Stimulated activated CD8-positive, alpha-beta memory T cell treated with anti-CD3 and anti-CD28 coated beads, Interleukin-2, amount 100 ng/mL, for 1 hour (primary cell): ENCODE measurements around the gene XKR8.

Experiments used
- DNase-seq, 2 donors: peaks; one replicate each; pipeline ENCODE4 v3.0.0-alpha.2; 2020; ENCODE audit warnings: low read depth in 2 of 2

The XKR8 gene

DNA sequence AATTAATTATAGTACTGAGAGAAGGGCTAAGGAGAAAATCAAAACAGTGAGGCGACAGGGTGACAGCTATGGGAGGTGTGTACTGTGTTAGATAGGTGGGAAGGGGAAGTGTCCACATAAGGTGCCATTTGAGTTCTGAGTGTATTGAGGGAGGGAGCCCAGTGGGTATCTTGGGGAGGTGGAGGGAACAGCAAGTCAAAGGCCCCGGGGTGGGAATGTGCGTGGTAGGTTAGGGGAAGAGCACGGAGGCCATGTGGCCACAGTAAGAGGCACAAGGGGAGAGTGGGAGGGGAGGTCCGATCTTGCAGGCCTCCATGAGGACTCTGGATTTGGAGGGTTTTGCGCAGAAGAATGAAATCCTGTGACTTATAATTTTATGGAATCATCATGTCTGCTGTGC, 3.0 kb upstream of the XKR8 start:
- DNase-seq, result no peak

DNA sequence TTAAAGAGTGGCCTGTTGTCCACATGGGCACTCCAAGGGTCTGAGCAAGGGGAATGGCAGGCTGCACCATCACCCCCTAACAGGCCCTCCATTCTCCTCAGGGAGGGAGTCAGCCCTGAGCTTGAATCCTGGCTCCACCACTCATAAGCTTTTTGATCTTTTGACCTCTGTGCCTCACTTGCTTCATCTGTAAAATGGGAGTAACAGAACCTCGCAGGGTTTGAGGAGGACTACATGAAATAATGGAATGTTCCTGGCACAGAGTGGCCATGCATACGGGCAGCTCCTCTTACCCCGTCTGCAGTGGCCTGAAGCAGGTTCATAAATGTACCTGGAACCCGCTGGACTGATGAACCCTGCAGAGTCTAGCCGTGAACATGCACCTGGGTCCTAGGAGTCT, 2.1 kb upstream of the XKR8 start:
- DNase-seq, result no peak

DNA sequence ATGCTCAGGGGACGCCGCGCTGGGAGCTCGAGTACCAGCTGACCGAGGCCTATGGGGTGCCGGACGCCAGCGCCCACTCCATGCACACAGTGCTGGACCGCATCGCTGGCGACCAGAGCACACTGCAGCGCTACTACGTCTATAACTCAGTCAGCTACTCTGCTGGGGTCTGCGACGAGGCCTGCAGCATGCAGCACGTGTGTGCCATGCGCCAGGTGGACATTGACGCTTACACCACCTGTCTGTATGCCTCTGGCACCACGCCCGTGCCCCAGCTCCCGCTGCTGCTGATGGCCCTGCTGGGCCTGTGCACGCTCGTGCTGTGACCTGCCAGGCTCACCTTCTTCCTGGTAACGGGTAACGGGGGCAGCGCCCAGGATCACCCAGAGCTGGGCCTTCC, 1.3 kb upstream of the XKR8 start:
- DNase-seq, result no peak

DNA sequence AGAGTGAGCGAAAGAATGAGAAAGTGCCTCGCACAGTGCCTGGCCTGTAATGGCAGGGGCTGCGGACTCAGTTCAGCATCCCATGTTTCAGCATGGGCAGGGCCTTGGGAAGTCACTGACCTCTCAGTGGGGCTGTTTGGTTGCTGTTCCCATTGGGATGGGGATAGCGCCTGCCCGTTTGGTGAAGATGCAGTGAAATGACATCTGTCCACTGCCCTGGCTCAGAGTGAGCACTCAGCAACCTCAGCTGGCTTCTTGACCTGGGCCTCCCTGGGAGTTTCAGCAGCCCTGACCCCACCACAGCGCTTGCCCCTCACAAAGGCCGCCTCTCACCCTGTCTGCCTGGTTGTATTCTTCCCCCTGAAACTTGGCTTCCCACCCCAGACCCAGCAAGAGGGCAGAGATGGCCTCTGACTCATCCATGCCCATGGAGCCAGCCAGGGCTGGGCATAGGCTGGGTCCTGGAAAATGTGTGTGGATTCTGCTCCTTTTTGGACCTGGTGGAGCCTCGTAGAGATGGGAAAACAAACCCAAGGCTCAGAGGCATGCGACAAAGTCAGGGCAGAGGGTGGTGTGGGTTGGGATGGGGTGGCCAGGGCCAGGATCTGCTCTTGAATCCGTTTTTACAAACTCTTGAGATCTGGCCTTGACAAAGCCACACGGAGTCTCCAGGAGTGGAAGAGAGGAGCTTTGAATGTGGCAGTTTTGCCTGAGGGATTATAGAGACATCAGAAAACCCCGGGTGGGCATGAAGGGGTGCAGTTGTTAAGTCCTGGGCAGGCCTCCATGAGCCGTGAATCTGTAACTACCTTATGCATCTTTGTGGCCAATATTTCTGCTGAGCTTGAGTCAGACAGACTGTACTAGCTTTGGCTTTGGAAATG, 1.2 kb downstream of the XKR8 start:
- no peak for DNase-seq

DNA sequence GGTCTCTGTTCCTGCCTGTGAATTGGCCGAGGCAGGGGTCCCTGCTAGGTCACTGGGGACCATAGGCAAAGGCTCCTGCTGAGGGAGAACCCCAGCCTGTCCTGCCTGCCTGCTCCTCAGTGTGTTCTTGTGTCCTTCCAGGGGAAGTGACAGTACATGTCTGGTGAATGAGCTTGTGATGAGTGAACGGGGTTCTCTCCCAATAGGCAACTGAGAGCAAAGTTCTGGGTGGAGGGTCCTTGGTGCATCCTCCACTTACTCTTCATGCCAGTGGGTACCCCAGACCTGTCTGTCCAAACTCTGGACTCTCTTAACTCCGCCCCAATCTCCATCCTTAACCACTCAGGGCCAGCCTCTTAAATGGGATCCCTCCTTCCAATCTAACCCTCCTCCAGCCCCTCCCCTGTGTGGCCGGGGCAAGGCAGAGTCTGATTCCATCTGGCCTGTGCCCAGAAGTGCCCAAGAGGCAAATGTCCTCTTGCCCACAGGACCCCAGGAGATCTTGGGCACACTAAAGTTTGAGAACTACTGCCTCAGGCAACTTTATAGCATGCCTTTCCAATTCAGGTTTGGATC, 2.0 kb downstream of the XKR8 start:
- no peak for DNase-seq

DNA sequence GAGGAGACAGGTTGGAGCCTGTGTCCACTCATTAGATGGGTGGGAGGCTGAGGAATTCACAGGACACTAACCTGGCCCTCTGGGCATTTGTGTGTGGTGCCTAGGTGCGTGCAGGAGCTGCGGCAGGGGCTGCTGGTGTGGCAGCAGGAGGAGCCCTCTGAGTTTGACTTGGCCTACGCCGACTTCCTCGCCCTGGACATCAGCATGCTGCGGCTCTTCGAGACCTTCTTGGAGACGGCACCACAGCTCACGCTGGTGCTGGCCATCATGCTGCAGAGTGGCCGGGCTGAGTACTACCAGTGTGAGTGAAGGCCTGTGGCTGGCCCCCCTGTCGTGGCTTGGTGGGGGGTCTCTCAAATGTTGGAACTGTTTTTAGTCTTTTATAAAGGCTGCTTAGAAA, 3.6 kb downstream of the XKR8 start:
- DNase-seq, result no peak

DNA sequence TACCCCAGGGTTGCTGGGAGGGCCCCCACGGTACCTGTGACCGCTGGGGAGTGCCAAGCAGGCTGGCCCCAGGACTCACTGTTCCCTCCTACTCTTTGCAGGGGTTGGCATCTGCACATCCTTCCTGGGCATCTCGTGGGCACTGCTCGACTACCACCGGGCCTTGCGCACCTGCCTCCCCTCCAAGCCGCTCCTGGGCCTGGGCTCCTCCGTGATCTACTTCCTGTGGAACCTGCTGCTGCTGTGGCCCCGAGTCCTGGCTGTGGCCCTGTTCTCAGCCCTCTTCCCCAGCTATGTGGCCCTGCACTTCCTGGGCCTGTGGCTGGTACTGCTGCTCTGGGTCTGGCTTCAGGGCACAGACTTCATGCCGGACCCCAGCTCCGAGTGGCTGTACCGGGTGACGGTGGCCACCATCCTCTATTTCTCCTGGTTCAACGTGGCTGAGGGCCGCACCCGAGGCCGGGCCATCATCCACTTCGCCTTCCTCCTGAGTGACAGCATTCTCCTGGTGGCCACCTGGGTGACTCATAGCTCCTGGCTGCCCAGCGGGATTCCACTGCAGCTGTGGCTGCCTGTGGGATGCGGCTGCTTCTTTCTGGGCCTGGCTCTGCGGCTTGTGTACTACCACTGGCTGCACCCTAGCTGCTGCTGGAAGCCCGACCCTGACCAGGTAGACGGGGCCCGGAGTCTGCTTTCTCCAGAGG, 6.8 kb downstream of the XKR8 start:
- no peak for DNase-seq

DNA sequence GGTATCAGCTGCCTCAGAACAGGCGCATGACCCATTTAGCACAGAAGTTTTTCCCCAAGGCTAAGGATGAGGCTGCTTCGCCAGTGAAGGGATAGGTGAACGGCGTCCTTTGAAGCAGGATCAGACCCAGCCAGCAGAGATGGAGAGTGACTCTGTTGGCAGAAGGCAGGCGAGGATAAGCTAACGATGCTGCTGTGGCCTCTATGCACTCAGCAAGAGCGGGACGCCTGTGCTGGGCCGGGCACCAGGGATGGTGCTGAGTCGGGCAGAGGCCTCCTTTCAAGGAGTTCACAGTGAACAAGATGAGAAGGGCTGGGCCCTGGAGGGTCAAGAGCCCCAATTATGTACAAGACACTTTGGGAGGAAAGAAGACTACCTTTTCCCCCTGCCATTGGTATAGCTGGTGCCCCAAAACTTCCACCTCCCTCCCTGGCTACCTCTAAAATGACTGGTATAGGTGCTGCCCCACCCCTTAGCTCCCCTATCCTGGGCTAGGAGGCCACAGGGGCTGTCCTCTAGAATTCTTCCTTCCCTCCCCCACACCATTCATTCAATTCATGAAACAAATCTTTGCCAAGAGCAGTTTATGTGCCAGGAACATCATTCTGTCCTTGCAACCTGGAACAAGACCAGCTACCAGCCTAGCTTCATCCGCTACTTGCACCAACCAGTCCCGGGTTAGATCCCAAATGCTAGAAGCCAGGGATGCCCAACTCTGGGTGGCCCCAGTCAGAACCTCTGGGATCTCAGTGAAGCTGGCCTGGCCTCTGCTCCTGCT, 7.5 kb downstream of the XKR8 start:
- no peak for DNase-seq

DNA sequence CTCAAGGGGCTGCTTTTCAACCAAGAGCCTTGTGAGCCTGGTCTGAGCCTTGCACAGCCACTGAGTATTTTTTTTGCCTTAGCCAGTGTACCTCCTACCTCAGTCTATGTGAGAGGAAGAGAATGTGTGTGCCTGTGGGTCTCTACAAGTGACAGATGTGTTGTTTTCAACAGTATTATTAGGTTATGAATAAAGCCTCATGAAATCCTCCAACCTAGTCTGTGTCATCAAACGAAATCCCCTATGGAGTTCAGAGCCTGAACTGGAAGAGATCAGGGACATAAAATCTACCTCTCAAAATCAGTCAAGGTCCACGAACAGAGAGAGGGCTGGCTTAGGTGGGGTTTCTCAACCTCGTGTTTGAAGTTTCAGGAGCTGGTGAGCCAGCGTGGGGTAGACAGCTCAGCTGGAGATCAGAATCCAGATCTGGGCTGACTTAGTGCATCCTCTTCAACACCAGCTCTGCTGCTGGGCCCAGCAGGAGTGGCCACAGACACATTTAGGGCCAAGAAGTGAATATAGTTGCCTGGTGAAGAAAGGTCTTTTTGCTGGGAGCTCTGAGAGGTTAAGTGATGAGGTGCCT, 8.2 kb downstream of the XKR8 start:
- no peak for DNase-seq

DNA sequence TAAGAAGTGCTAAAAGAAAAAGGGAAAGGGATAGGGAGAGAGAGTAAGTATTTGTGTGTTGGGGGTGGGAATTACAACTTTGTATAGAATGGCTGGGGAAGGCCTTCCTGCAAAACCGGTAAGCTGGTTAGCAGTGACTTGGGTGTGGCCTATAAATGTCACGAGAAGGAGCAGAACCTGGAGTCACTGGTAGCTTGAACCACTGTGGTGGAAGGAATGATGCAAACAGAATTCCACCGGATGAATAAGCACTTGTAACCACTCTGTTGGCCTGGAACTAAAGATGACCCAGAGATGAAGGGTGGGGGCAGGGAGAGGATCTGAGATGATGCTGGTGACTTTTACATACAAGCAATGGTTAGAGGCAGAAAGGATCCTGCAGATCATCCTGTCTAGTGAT, 8.9 kb downstream of the XKR8 start:
- no peak for DNase-seq

DNA sequence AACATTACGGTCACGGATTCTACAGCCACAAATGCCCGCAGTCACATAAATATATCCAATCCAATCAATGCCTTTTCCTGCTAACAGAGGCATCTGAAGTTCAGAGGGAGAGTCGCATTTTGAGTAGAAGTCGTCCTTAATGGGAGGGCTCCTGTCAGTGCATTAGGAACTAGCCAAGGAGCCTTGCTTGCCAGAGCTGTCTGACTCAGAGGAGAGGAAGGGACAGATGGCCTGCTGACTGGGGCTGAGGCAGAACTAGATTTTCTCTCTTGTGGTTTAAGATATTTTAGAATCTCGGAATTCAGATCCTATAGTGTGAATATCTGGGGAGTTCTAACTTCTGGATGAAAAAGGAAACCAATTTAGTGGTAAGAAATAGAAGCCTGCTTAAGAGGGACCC, 10.6 kb downstream of the XKR8 start:
- DNase-seq, result no peak

DNA sequence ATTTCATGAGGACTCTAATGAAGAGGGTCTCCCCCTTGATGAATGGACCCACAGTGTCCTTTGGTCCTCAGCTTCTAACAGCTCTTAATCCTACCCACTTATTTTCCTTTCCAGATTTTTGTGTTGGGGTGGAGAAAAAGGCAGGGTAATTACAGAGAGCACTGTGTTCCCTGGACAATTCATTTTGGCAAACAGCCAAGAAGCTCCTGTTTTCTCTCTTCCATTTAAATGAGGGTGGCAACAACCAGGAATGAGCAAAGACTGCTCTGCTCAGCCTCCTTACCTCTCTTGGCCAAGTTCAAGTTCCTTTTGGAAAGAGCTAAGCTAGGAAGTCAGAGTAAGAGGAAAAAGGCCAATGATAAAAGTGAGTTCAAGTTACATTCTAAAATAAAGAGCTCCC, 11.9 kb downstream of the XKR8 start:
- DNase-seq, result no peak

DNA sequence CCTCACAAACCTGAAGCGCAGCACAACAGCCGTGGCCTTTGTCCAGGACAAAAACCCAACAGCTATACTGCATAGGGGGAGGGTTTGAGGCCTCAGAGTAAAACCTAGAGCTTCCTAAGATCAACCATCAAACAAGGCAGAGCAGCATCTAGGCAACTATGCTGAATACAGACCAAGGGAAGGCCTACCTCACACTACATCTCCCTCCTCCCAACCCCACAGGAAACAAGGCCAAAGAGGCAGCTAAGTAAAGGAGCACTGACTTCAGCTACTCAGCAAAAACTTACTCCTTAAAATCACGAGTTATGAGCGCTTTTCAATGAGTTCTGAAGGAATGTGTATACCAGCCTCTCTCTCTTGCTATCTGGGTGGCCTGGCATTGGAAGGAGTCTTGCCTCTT, 12.4 kb downstream of the XKR8 start:
- no peak for DNase-seq

DNA sequence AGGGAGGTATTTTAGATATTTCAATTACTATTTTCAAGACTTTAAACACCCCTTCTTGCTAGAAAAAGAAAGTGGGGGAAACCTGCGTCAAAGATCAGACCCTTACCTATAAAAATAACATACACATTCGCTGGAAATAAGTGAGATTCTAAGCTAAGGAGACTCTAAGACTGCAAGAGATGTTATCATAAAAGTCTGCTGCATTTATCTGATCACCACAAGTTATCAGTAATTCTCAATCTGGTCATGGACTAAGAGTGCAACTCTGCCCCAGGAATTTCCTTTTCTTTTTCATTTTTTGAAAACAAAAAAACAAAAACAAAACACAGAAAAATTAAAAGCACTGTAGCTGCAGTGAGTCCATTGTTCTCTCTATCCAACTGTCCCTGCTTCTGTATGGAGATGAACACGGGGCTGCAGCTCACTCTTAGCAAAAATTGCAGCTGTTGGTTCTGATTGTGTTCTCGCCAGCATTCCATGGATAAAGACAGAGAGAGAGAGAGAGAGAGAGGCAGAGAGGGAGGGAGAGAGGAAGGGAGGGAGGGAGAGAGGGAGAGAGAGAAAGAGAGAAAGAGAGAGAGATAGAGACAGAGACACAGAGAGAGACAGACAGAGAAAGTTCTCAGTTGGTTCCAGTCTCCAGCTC, 14.1 kb downstream of the XKR8 start:
- no peak for DNase-seq

DNA sequence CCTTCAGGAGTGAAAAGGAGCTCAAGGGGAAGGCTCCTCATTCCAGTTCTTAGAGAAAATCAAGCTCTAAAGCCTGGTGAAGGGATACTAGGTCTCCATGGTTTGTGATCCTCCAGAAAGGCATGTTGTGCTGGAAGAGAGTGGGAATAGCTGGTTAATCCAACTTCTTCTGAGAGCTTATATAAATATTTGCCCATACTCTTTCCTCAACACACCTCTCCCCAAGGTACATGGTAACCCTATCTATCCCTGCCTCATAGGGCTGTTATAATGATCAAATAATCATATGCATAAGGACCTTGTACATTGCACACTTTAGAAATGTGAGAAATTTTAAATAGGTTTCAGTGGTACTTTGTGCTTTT, 14.6 kb downstream of the XKR8 start:
- no peak for DNase-seq

DNA sequence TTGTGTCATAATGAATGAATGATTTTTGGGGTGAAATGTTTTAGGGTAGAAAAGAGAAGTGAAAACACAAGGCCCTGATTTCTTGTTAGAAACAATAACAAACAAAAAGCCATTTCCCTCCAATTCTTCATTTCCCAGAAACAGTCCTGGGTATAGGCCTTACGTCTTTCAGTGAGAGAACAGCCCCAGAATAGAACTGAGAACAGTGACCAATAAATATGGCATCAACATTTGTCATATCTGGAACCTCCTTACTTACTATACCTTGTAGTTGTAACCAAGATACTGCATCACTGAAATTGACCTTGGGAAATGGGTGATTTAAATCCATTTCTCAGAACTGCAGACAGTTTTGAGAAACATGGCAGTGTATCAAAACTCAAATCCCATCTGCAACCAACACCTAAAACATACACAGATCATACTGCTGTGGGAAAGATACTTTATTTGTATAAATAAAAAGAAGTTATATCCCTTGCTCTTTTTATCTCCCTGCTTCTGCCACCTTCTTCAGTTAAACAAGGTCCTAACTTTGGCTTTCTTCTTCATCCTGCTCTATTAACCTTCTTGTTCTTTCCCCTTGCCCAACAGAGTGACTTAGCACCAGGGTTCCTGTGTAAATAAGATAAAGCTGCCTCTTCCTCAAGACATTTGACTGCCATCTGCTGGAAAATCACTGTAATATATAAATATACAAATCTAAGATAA, 19.5 kb downstream of the XKR8 start:
- no peak for DNase-seq

DNA sequence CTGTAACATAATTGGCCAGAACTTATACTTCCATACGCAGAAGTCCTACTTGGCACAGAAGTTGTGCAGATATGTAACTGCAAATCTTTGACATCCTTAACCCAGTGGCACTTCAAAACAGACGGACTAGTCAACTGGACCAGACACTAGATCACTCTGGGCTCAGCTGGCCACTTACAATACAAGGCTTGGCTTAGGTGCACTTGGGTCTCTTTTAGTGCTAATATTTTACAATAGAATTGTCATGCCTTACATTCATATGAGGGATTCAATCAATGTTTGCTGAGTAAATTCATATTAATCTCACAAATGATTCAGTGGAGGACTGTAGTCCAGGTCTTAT, 20.1 kb downstream of the XKR8 start:
- no peak for DNase-seq

DNA sequence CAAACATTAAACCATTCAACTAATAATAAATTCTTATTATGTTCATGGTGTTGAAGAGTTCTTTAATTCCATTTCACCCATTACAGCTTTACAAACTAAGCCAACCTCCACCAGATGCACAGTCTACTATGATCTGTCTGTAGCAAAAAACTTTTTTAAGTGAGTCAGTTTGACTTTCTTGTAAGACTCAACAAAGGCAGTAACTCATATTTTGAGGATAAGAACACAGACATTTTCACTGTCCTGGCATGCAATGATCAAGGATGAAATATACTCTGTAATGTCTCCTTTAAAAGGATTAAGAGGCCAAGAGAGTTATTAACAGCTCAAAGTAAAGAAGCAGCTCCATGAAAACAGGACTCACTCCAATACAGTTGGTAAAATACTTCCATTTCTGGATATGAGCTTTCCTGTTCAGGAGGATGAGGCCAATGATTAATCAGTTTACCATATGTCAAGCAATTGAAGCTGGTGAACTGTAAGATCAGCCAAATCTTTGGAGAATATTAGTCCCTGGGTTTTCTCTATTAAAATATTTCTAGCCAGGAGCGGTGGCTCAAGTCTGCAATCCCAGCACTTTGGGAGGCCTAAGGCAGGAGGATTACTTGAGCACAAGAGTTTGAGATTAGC, 20.6 kb downstream of the XKR8 start:
- no peak for DNase-seq

DNA sequence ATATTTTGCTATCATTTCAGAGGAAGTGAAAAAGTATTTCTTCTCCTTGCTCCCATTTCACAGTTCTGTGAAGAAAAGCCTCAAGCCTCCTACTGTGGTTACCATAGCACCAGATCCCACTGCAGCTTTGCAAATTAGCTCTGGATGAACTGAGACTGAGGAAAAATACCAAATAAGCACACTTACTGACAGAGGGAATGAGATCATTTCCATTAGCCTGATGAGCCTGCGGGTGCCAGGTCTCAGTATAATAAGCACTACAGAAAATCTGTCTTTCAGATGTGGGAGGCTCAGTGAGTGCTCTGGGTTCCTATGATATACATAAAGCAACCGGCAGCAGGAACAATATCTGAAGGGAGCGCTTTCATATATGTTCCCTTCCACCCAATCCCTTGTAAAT, 21.4 kb downstream of the XKR8 start:
- no peak for DNase-seq

DNA sequence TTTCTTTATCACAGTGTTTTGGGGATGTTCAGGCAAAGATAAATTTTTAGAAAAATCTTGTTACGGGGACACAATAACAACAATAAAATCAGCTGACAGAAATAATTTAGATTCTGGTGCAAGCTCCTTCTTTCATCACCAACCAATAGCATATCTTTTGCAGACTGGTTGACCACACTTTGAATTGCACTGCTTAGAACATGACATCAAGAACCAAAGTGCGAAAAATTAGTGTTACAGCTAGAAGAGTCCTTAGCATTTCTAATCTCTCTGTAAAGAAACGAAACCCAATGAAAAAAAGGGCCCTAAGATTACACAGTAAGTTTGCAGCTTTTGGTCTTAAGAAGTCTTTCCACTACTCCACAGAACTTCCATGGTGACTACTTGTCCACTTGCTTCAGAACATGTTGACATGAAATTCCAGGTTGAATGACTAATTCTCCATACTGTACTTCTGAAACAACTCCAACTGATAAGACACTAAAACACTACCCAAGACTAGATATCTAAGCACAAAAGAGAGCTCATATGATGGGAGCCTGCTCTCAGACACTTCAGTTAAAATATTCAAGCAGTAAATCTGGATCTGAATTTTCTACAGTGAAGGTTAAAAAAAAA, 31.3 kb downstream of the XKR8 start:
- no peak for DNase-seq
